ENCODE data around the gene COL11A2. TPM values are rescaled to one million over a fixed set of nuclear protein-coding genes. Genes with fewer than 3 reads are reported as not detected.

The COL11A2 gene
- total RNA-seq, 1 donor, result 1.8 TPM

GRCh38 chr6:33166363-33166762 lies 25.9 kb downstream of the COL11A2 start:
- Histone ChIP-seq H3K27ac (ENCODE audit: low read depth, low read length) (no peak overlapping the region), H3K79me2 (ENCODE audit: insufficient read depth, low read length) (no peaks in the 10 kb centered on the region), H3K4me3 (ENCODE audit: insufficient read depth, low read length) (no peak overlapping the region), H3K27me3 (ENCODE audit: insufficient read depth, low read length) (no peaks in the 10 kb centered on the region), H4K20me1 (ENCODE audit: insufficient read depth, low read length) (no peaks in the 10 kb centered on the region), H2AFZ (ENCODE audit: low read length) (no peak overlapping the region), H3K4me2 (ENCODE audit: insufficient read depth, low read length) (no peak overlapping the region), H3K36me3 (ENCODE audit: insufficient read depth, low read length) (no peaks in the 10 kb centered on the region), H3K9me3 (ENCODE audit: low read depth, low read length) (no peaks in the 10 kb centered on the region), H3K4me1 (ENCODE audit: insufficient read depth, low read length) (peaks cover 10% of the 10 kb centered on the region)
- peak; percentile 37 for DNase-seq (ENCODE audit: insufficient read length, low spot score, missing footprints)
- TF ChIP-seq CTCF (IDR thresholded peaks at IDR 0.05; ENCODE audit: extremely low read depth, low read depth, low read length), result no peak

- DNase-seq (ENCODE audit: insufficient read length, low spot score, missing footprints), result peak; percentile 68
- Histone ChIP-seq H3K79me2 (ENCODE audit: insufficient read depth, low read length) (no peaks in the 10 kb centered on the region), H2AFZ (ENCODE audit: low read length) (no peak overlapping the region), H3K4me1 (ENCODE audit: insufficient read depth, low read length) (peaks cover 17% of the 10 kb centered on the region), H3K27ac (ENCODE audit: low read depth, low read length) (no peak overlapping the region), H4K20me1 (ENCODE audit: insufficient read depth, low read length) (no peaks in the 10 kb centered on the region), H3K4me3 (ENCODE audit: insufficient read depth, low read length) (no peak overlapping the region), H3K9me3 (ENCODE audit: low read depth, low read length) (no peaks in the 10 kb centered on the region), H3K27me3 (ENCODE audit: insufficient read depth, low read length) (no peaks in the 10 kb centered on the region), H3K36me3 (ENCODE audit: insufficient read depth, low read length) (no peaks in the 10 kb centered on the region), H3K4me2 (ENCODE audit: insufficient read depth, low read length) (no peak overlapping the region)
- TF ChIP-seq CTCF (IDR thresholded peaks at IDR 0.05; ENCODE audit: extremely low read depth, low read depth, low read length), result no peak
Measured at GRCh38 chr6:33165581-33166258, 26.5 kb downstream of the COL11A2 start.

- Histone ChIP-seq H3K27me3 (ENCODE audit: insufficient read depth, low read length) (no peaks in the 10 kb centered on the region), H3K9me3 (ENCODE audit: low read depth, low read length) (no peaks in the 10 kb centered on the region), H3K27ac (ENCODE audit: low read depth, low read length) (no peak overlapping the region), H4K20me1 (ENCODE audit: insufficient read depth, low read length) (no peaks in the 10 kb centered on the region), H3K79me2 (ENCODE audit: insufficient read depth, low read length) (no peaks in the 10 kb centered on the region), H3K4me2 (ENCODE audit: insufficient read depth, low read length) (no peak overlapping the region), H2AFZ (ENCODE audit: low read length) (no peak overlapping the region), H3K4me3 (ENCODE audit: insufficient read depth, low read length) (no peak overlapping the region), H3K36me3 (ENCODE audit: insufficient read depth, low read length) (no peaks in the 10 kb centered on the region), H3K4me1 (ENCODE audit: insufficient read depth, low read length) (peaks cover 20% of the 10 kb centered on the region)
- TF ChIP-seq CTCF (IDR thresholded peaks at IDR 0.05; ENCODE audit: extremely low read depth, low read depth, low read length), result no peak
- peak; percentile 74 for DNase-seq (ENCODE audit: insufficient read length, low spot score, missing footprints)
Measured at GRCh38 chr6:33164665-33165373, 27.4 kb downstream of the COL11A2 start.

GRCh38 chr6:33164176-33164575 lies 28.1 kb downstream of the COL11A2 start:
- no peak overlapping the region for H3K27ac ChIP-seq (ENCODE audit: low read depth, low read length)
- TF ChIP-seq CTCF (IDR thresholded peaks at IDR 0.05; ENCODE audit: extremely low read depth, low read depth, low read length), result no peak
- peak; percentile 61 for DNase-seq (ENCODE audit: insufficient read length, low spot score, missing footprints)
- H3K9me3 ChIP-seq (ENCODE audit: low read depth, low read length), result no peaks in the 10 kb centered on the region
- no peaks in the 10 kb centered on the region for H4K20me1 ChIP-seq (ENCODE audit: insufficient read depth, low read length)
- no peak overlapping the region for H3K4me2 ChIP-seq (ENCODE audit: insufficient read depth, low read length)
- H3K79me2 ChIP-seq (ENCODE audit: insufficient read depth, low read length), result no peaks in the 10 kb centered on the region
- no peaks in the 10 kb centered on the region for H3K36me3 ChIP-seq (ENCODE audit: insufficient read depth, low read length)
- H3K27me3 ChIP-seq (ENCODE audit: insufficient read depth, low read length), result no peaks in the 10 kb centered on the region
- H3K4me3 ChIP-seq (ENCODE audit: insufficient read depth, low read length), result no peak overlapping the region
- peaks cover 20% of the 10 kb centered on the region for H3K4me1 ChIP-seq (ENCODE audit: insufficient read depth, low read length)
- H2AFZ ChIP-seq (ENCODE audit: low read length), result no peak overlapping the region

Measured in osteoblast (primary cell).